ENCODE results near the gene ACSM2B. TPM values are rescaled to one million over a fixed set of nuclear protein-coding genes. Genes with fewer than 3 reads are reported as not detected.
"Not testable (repeated sequence)": the region's sequence is repeated elsewhere in the genome, so short reads cannot be mapped to it uniquely, and the experiment has no call there.

The ACSM2B gene
- total RNA-seq, 1 experiment from 2014 or later: not detected

DNA sequence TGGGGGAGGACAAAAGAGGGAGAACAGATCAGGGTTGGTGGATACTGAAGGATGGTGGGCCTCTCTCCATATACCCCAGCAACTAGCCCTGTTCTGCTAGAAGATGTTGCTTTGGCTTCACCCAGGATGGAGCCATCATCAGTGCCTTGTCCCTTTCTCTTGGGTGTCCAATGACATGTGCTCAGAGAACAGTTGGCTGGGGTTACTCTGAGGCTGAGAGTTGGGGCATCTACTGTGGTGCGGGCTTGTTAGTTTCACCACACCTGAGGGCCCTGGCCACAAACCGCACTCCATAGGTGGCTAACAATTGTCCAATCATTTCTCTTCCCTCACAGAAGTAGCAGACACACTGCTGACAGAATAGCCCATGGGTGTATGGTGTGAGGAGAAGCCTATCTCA lies 18.9 kb upstream of the ACSM2B start:
- DNase-seq (ENCODE audit: low read depth): not testable (repeated sequence)

GRCh38 chr16:20592780-20593179 lies 16.6 kb upstream of the ACSM2B start:
- DNase-seq (ENCODE audit: low read depth): not testable (repeated sequence)

- DNase-seq (ENCODE audit: low read depth): not testable (repeated sequence)
Measured at GRCh38 chr16:20589486-20589885, 13.3 kb upstream of the ACSM2B start.

GRCh38 chr16:20587645-20588074 lies 11.5 kb upstream of the ACSM2B start:
- DNase-seq (ENCODE audit: low read depth): not testable (repeated sequence)

- not testable (repeated sequence) for DNase-seq (ENCODE audit: low read depth)
Measured at GRCh38 chr16:20586716-20587115, 10.5 kb upstream of the ACSM2B start.

DNA sequence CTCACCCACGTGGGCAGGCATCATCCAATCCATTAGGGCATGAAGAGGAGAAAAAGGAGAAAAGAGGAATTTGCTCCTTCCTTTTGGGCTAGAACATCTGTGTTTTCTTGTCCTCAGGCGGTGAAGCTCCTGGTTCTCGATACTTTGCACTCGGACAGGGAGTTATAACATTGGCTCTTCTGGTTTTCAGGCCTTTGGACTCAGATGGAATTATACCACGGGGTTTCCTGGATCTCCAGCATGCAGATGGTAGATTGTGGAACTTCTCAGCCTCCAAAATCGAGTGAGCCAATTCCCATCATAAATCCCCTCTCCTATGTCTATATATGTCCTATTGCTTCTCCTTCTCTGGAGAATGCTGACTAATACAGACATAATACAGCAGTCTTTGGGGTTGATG lies 9.9 kb upstream of the ACSM2B start:
- not testable (repeated sequence) for DNase-seq (ENCODE audit: low read depth)

GRCh38 chr16:20580487-20581259 lies 4.5 kb upstream of the ACSM2B start:
- DNase-seq (ENCODE audit: low read depth): not testable (repeated sequence)

GRCh38 chr16:20578091-20578490 lies 1.9 kb upstream of the ACSM2B start:
- DNase-seq (ENCODE audit: low read depth): not testable (repeated sequence)

- not testable (repeated sequence) for DNase-seq (ENCODE audit: low read depth)
Measured at GRCh38 chr16:20569117-20569651, 7.0 kb downstream of the ACSM2B start.

- DNase-seq (ENCODE audit: low read depth): no peak
Measured at GRCh38 chr16:20568404-20568803, 7.8 kb downstream of the ACSM2B start.

DNA sequence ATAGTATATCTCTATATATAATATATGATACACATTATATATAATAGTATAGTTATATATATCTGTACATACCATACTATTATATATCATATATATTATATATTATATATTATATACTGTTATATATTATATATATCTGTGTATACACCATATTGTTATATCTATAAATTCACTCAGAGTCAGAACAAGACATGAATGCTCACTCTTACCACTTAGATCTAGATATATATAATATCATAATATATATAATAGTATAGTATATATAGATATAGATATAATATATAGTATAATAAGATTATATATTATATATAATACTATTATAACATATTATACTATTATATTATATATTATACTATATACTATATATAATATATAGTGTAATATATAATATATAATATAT lies 9.3 kb downstream of the ACSM2B start:
- no peak for DNase-seq (ENCODE audit: low read depth)

- not testable (repeated sequence) for DNase-seq (ENCODE audit: low read depth)
Measured at GRCh38 chr16:20565334-20565733, 10.8 kb downstream of the ACSM2B start.

- not testable (repeated sequence) for DNase-seq (ENCODE audit: low read depth)
Measured at GRCh38 chr16:20564218-20564617, 11.9 kb downstream of the ACSM2B start.

DNA sequence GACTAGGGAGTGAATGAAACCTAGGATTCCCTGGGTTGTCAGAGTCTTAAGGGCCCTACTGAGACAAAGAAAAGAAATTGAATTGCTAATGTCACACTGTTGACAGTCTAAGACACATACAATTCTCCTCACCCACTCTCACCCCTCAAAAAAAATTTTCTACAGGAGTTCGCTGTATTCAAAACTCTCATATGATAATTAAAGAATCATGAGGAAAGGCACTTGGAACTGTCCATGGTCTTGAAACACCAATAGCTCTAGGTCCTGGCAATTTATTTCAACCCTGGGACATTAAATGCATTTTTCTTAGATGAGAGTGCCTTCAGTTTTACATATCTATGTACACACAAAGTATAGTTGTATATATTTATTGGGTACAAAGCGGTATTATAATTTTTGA lies 20.5 kb downstream of the ACSM2B start:
- DNase-seq (ENCODE audit: low read depth): not testable (repeated sequence)

- not testable (repeated sequence) for DNase-seq (ENCODE audit: low read depth)
Measured at GRCh38 chr16:20554689-20555088, 21.5 kb downstream of the ACSM2B start.

- DNase-seq (ENCODE audit: low read depth): not testable (repeated sequence)
Measured at GRCh38 chr16:20553493-20553892, 22.7 kb downstream of the ACSM2B start.

GRCh38 chr16:20546951-20547350 lies 29.2 kb downstream of the ACSM2B start:
- DNase-seq (ENCODE audit: low read depth): not testable (repeated sequence)

DNA sequence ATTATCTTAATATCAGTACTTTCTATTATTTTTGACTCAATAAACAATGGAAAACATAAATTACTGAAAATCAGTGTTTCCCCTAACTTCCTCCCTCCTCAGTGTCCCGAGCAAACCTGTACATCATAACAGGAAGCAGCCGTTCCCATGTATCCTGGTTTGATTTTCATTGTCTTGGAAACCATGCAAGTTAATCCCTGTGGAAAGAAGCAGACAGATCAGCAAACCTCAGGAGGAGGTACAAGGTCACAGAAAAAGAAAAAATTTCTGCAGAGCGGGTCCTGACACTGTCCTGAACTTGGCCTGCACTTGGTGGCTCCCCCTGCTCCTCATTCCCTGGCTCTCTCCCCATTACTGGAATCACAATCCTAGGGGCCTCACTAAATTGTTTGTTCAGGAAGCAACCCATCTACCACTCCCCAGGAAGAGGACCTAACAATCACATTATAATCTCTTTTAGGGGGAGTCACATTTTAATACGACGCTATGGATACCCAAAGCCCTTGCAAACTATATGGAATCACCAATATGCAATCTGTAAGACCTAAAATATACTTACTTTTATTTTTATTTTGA lies 29.8 kb downstream of the ACSM2B start:
- not testable (repeated sequence) for DNase-seq (ENCODE audit: low read depth)

- DNase-seq (ENCODE audit: low read depth): not testable (repeated sequence)
Measured at GRCh38 chr16:20540603-20541316, 35.4 kb downstream of the ACSM2B start.

GRCh38 chr16:20538687-20539086 lies 37.5 kb downstream of the ACSM2B start:
- DNase-seq (ENCODE audit: low read depth): no peak

DNA sequence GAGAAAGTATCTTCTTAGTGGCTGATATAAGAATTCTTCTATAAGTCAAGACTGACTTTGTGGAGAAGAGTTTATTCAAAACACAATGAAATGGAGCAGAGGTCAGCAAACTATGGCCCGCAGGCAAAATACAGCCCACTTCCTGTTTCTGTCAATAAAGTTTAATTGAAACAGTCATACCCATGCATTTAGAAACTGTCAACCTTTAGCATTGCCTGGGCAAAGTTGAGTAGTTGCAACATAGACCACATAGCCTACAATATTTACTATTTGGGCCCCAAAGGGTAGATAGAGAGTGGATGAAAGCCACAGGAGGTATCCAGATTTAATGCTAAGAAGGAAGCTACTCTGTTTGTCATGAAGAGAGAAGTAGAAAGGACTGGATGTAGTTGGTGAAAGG lies 38.0 kb downstream of the ACSM2B start:
- no peak for DNase-seq (ENCODE audit: low read depth)

DNA sequence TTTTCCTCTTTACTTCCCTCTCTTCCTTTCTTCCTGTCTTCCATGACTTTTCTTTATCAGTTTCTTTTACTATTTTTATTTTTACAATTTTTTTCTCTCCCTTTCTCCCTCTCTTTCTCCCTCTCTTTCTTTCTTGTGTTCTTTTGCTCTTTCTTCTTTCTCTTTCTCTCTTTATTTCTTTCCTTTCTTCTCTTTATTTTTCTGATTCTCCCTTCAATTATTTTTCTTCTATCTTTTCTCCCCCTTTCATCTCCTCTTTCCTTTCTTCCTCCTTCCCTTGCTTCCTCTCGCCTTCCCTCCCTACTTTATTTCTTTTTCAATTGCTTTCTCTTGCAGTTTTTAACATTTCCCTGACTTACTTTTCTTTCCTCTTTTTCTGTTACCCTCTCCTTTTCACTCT lies 39.5 kb downstream of the ACSM2B start:
- not testable (repeated sequence) for DNase-seq (ENCODE audit: low read depth)

Data from LHCN-M2 (cell line).